B cell (primary cell): Measurements from ENCODE around the gene PRDM4. TPM values are rescaled to one million over a fixed set of nuclear protein-coding genes. Genes with fewer than 3 reads are reported as not detected.
A peak's percentile ranks its signal among the peaks of the same experiment; 100 is the strongest.

Source experiments
- ATAC-seq: fragments of 200-7000 bp; cut with Tn5 transposase; one replicate; pipeline ENCODE4 v1.10.0; 2021; ENCODE audit warnings: low read depth, mild to moderate bottlenecking, moderate number of reproducible peaks, moderate library complexity
- CTCF ChIA-PET: fragments of 350-600 bp; sonication (Branson Sonifier 250); formaldehyde crosslinking; loops from one replicate; lab custom pipeline; 2021; ENCODE audit warnings: antibody characterized with exemption, inconsistent platforms; lab: Charles Lee
- POLR2A ChIA-PET: fragments of 350-600 bp; sonication (Branson Sonifier 250); formaldehyde crosslinking; loops from one replicate; lab custom pipeline; 2021; ENCODE audit warnings: antibody characterized with exemption; lab: Charles Lee
- DNase-seq: peaks from one replicate; pipeline ENCODE4 v3.0.0; 2013
- H2AFZ ChIP-seq: 2 replicates; pipeline ENCODE4 v1.6.1; 2012; ENCODE audit warnings: mild to moderate bottlenecking, low read depth, low read length; ENCODE audit not compliant: insufficient read depth, poor library complexity, severe bottlenecking
- H3K27ac ChIP-seq, 2 donors: 1 replicate in 1 of 2; 2 replicates in 1 of 2; pipeline ENCODE4 v1.5.1; 2012 to 2013; ENCODE audit warnings: low read length in 2 of 2, mild to moderate bottlenecking in 2 of 2, moderate library complexity in 1 of 2
- H3K27me3 ChIP-seq, 4 experiments: fragments of 200-600 bp in 1 of 4; sonication (generic) in 1 of 4; replicated peaks in 1 of 4; 1 replicate in 2 of 4; 2 replicates in 2 of 4; pipeline versions ENCODE4 v1.6.1 to v1.7.0; 2013 to 2016; ENCODE audit warnings: low read length in 3 of 4, mild to moderate bottlenecking in 2 of 4, mixed read lengths in 1 of 4, moderate library complexity in 1 of 4; ENCODE audit not compliant: insufficient read depth in 4 of 4, control insufficient read depth in 3 of 4; ENCODE audit errors: control extremely low read depth in 1 of 4
- H3K36me3 ChIP-seq, 2 experiments: replicated peaks in 1 of 2; 1 replicate in 1 of 2; 2 replicates in 1 of 2; pipeline versions ENCODE4 v1.6.1 to v1.7.1; 2013; ENCODE audit warnings: low read length in 1 of 2; ENCODE audit not compliant: insufficient read depth in 2 of 2, control insufficient read depth in 1 of 2; ENCODE audit errors: control extremely low read depth in 1 of 2, extremely low read depth in 1 of 2
- H3K4me1 ChIP-seq, 2 donors: fragments of 200-600 bp in 1 of 2; sonication (generic) in 1 of 2; 1 replicate in 1 of 2; 2 replicates in 1 of 2; pipeline versions ENCODE4 v1.5.1 to v1.6.1; 2013 to 2017; ENCODE audit warnings: low read length in 2 of 2; ENCODE audit not compliant: control insufficient read depth in 2 of 2, insufficient read depth in 2 of 2
- H3K4me2 ChIP-seq: replicated peaks from 2 replicates; pipeline ENCODE3; 2012; ENCODE audit warnings: mild to moderate bottlenecking, low read depth, low read length; ENCODE audit not compliant: poor library complexity, severe bottlenecking
- H3K4me3 ChIP-seq, 5 experiments: fragments of 200-600 bp in 1 of 5; sonication (generic) in 1 of 5; 1 replicate in 3 of 5; 2 replicates in 2 of 5; pipeline versions ENCODE4 v1.5.1 to v1.7.0; 2011 to 2016; ENCODE audit warnings: low read length in 4 of 5, mild to moderate bottlenecking in 4 of 5, low read depth in 2 of 5, control low read depth in 1 of 5, moderate library complexity in 1 of 5; ENCODE audit not compliant: insufficient read depth in 1 of 5; ENCODE audit errors: control extremely low read depth in 1 of 5, extremely low read depth in 1 of 5
- H3K79me2 ChIP-seq: fragments of 200-600 bp; sonication (generic); one replicate; pipeline ENCODE4 v1.6.0; 2016; ENCODE audit warnings: low read length; ENCODE audit not compliant: control insufficient read depth, insufficient read depth
- H3K9ac ChIP-seq: fragments of 200-600 bp; sonication (generic); 2 replicates; pipeline ENCODE4 v1.6.1; 2017; ENCODE audit warnings: mild to moderate bottlenecking, low read length, moderate library complexity
- H3K9me3 ChIP-seq, 3 donors: one replicate each; pipeline versions ENCODE4 v1.6.1 to v1.7.1; 2013; ENCODE audit warnings: low read length in 2 of 3; ENCODE audit not compliant: control insufficient read depth in 2 of 3, insufficient read depth in 1 of 3; ENCODE audit errors: control extremely low read depth in 1 of 3
- H4K20me1 ChIP-seq: 2 replicates; pipeline ENCODE4 v1.6.0; 2012; ENCODE audit warnings: mild to moderate bottlenecking, low read length; ENCODE audit not compliant: insufficient read depth, control insufficient read depth, poor library complexity, severe bottlenecking
- H3K27ac Mint-ChIP-seq: one replicate; pipeline ENCODE4 v1.8.0; 2021; ENCODE audit warnings: mixed read lengths
- H3K27me3 Mint-ChIP-seq: one replicate; pipeline ENCODE4 v1.8.0; 2021; ENCODE audit warnings: mixed read lengths
- H3K4me1 Mint-ChIP-seq: one replicate; pipeline ENCODE4 v1.8.0; 2021; ENCODE audit warnings: mixed read lengths
- H3K4me3 Mint-ChIP-seq: one replicate; pipeline ENCODE4 v1.8.0; 2021; ENCODE audit warnings: mixed read lengths
- H3K9me3 Mint-ChIP-seq: one replicate; pipeline ENCODE4 v1.8.0; 2022; ENCODE audit warnings: mixed read lengths; ENCODE audit not compliant: insufficient read depth
- EZH2 ChIP-seq: IDR thresholded peaks from 2 replicates; pipeline ENCODE4 v1.6.1; 2012; ENCODE audit warnings: borderline replicate concordance, low read depth, mild to moderate bottlenecking, moderate library complexity, low read length; ENCODE audit not compliant: insufficient read depth, poor library complexity, severe bottlenecking
- WGBS: methylation state at CpG from one replicate; pipeline ENCODE4 v1.1.5; 2013; ENCODE audit warnings: missing lambda C conversion rate; ENCODE audit not compliant: insufficient coverage; 5-methylcytosine and 5-hydroxymethylcytosine counted together
- intact Hi-C: fragments of 100-400 bp; cut with micrococcal nuclease; formaldehyde crosslinking; loops from one replicate; pipeline ENCODE4 v1.10.0; 2022
- polyA plus RNA-seq: library from polyadenylated mRNA; depleted of rRNA; stranded (reverse); fragments of >200 nt; gene quantifications from 2 replicates; pipeline ENCODE4 v1.2.3, GENCODE V29; 2012
- total RNA-seq, 2 donors: library from RNA; stranded (reverse); fragments of 120-200 nt in 1 of 2; gene quantifications; 1 replicate in 1 of 2; 2 replicates in 1 of 2; pipeline versions ENCODE4 v1.2.3 to v1.2.4, GENCODE V29; 2013 to 2022
- TF ChIP-seq, protein P1 (sequence below): fragments of 200-600 bp; IDR thresholded peaks from one replicate; pipeline ENCODE4 v1.8.0; 2022; ENCODE audit warnings: antibody characterized with exemption, mild to moderate bottlenecking

Gene PRDM4
- total and polyA plus RNA-seq, 2 donors (not counting 1 experiment from before 2014, with no cell fraction given): 50.1 to 117 TPM

DNA sequence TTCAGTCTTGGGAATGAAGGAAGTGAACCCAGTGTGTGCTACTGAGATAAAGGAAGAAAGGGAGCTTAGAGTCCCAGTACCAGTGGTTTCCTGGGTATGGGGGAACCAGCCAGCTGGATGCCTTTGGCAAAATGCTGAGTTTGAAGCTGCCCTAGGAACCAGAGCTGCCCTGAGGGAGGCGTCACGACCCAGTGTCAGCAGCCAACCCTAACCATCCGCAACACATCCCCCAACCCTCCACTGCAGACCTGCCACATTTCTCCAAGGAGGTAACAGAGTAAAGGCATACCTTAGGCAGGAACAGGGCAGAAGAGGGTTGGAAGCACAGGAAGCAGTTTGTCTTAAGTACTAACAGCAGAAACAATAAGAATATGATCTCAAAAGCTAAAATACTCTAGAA lies 28.6 kb downstream of the PRDM4 start:
- POLR2A ChIA-PET: interaction anchor here (0.7 to 1.0 kb wide), 3 partner anchors 27 to 33 kb away, joined by 3 to 4 read pairs (median 3); no protein-coding TSS in a partner anchor
- CTCF ChIA-PET: interaction anchor here (0.9 to 2.0 kb wide), 2 partner anchors 37 to 56 kb away, joined by 3 to 8 read pairs; no protein-coding TSS in a partner anchor
- no peaks in the 10 kb centered on the region for H3K27me3 Mint-ChIP-seq
- no peak overlapping the region for H2AFZ ChIP-seq
- H3K79me2 ChIP-seq: peaks cover 18% of the 10 kb centered on the region
- no peak overlapping the region for H3K4me3 ChIP-seq
- H3K27ac Mint-ChIP-seq: peak overlapping the region; percentile 95
- H3K4me1 ChIP-seq: peaks cover 41 to 47% of the 10 kb centered on the region in 2 donors
- 55% methylated on average over 2 of the region's 3 CpGs for WGBS
- H3K4me2 ChIP-seq: peak overlapping the region; percentile 61
- H3K9me3 ChIP-seq: no peaks in the 10 kb centered on the region
- H3K36me3 ChIP-seq: peaks cover 2 to 44% of the 10 kb centered on the region in 2 experiments
- intact Hi-C loops: no loop called here
- no peak for DNase-seq
- no peaks in the 10 kb centered on the region for H3K27me3 ChIP-seq
- TF ChIP-seq EZH2: no peak
- TF ChIP-seq, protein P1, sequence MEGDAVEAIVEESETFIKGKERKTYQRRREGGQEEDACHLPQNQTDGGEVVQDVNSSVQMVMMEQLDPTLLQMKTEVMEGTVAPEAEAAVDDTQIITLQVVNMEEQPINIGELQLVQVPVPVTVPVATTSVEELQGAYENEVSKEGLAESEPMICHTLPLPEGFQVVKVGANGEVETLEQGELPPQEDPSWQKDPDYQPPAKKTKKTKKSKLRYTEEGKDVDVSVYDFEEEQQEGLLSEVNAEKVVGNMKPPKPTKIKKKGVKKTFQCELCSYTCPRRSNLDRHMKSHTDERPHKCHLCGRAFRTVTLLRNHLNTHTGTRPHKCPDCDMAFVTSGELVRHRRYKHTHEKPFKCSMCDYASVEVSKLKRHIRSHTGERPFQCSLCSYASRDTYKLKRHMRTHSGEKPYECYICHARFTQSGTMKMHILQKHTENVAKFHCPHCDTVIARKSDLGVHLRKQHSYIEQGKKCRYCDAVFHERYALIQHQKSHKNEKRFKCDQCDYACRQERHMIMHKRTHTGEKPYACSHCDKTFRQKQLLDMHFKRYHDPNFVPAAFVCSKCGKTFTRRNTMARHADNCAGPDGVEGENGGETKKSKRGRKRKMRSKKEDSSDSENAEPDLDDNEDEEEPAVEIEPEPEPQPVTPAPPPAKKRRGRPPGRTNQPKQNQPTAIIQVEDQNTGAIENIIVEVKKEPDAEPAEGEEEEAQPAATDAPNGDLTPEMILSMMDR: no peak
- H3K9me3 Mint-ChIP-seq: no peaks in the 10 kb centered on the region
- peaks cover 79% of the 10 kb centered on the region for H3K4me1 Mint-ChIP-seq
- no peak for ATAC-seq
- no peaks in the 10 kb centered on the region for H4K20me1 ChIP-seq
- H3K9ac ChIP-seq: no peak overlapping the region
- H3K27ac ChIP-seq: peak overlapping the region; percentile 94
- peak overlapping the region; percentile 47 for H3K4me3 Mint-ChIP-seq

DNA sequence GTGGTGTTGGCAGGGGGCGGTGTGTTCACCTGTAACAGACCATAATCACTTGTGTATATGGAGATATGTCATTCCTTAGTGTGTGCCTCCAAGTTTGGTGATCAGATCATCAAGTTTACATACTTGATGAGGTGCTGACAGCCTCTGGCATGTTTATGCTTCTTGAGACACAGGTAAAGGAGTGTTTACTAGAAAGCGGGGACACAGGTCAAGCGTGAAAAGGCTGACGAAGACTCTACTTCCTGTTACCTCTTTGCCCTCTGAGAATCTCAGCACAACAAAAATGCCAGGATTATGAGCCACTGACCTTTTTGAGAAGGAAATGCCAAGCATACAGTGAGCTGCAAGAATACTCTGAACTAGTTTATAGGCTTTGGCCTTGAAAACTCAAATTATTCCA lies 29.6 kb downstream of the PRDM4 start:
- H3K4me3 Mint-ChIP-seq: peak overlapping the region; percentile 76

More for the DNA sequence above, 29.6 kb downstream of the PRDM4 start:
- Mint-ChIP-seq H3K27me3 (no peaks in the 10 kb centered on the region), H3K4me1 (peaks cover 75% of the 10 kb centered on the region), H3K9me3 (no peaks in the 10 kb centered on the region), H3K27ac (peak overlapping the region; percentile 96)
- WGBS: 12% methylated on average over 3 of the region's 4 CpGs
- Histone ChIP-seq H3K27ac (peak overlapping the region; percentile 94), H4K20me1 (no peaks in the 10 kb centered on the region), H3K79me2 (peaks cover 18% of the 10 kb centered on the region), H3K4me3 (peak overlapping the region in 1 of 5 experiments; percentile 30), H3K4me2 (peak overlapping the region; percentile 61), H3K9me3 (no peaks in the 10 kb centered on the region), H3K9ac (peak overlapping the region; percentile 56), H2AFZ (peak overlapping the region; percentile 44), H3K27me3 (no peaks in the 10 kb centered on the region), H3K36me3 (peaks cover 2 to 40% of the 10 kb centered on the region in 2 experiments), H3K4me1 (peaks cover 33 to 38% of the 10 kb centered on the region in 2 donors)
- TF ChIP-seq, protein P1: no peak
- TF ChIP-seq EZH2: no peak
- POLR2A ChIA-PET: interaction anchor here (1.0 kb wide), 1 partner anchor 32 kb away, joined by 4 read pairs; no protein-coding TSS in a partner anchor
- CTCF ChIA-PET: interaction anchor here (0.9 to 2.0 kb wide), 2 partner anchors 36 to 55 kb away, joined by 3 to 8 read pairs; no protein-coding TSS in a partner anchor
- intact Hi-C loops: no loop called here
- ATAC-seq (peak; percentile 94), DNase-seq (peak; percentile 79)
